KMS-11 (cell line): ENCODE measurements around the gene KRTAP10-8.
"Not testable (repeated sequence)": the region's sequence is repeated elsewhere in the genome, so short reads cannot be mapped to it uniquely, and the experiment has no call there.

Experiments used
- H2AFZ ChIP-seq: fragments of 200-600 bp; sonication (generic); 2 replicates; pipeline ENCODE4 v1.6.1; 2016; ENCODE audit warnings: antibody characterized with exemption, mixed run types, low read depth
- H3K27ac ChIP-seq: fragments of 200-600 bp; sonication (generic); 2 replicates; pipeline ENCODE4 v1.6.1; 2016; ENCODE audit warnings: mild to moderate bottlenecking, mixed run types
- H3K27me3 ChIP-seq: fragments of 200-600 bp; sonication (generic); 2 replicates; pipeline ENCODE4 v1.6.1; 2017; ENCODE audit warnings: mild to moderate bottlenecking, low read depth, mixed run types, moderate library complexity; ENCODE audit not compliant: insufficient read depth
- H3K36me3 ChIP-seq: fragments of 200-600 bp; sonication (generic); 2 replicates; pipeline ENCODE4 v1.6.1; 2017; ENCODE audit warnings: mild to moderate bottlenecking, mixed run types; ENCODE audit not compliant: insufficient read depth
- H3K4me1 ChIP-seq: fragments of 200-600 bp; sonication (generic); 2 replicates; pipeline ENCODE4 v1.6.1; 2016; ENCODE audit warnings: mild to moderate bottlenecking, low read depth, mixed run types; ENCODE audit not compliant: poor library complexity, severe bottlenecking
- H3K4me2 ChIP-seq: fragments of 200-600 bp; sonication (generic); 2 replicates; pipeline ENCODE4 v1.7.0; 2016; ENCODE audit warnings: mild to moderate bottlenecking, mixed run types
- H3K4me3 ChIP-seq: fragments of 200-600 bp; sonication (generic); IDR thresholded peaks from 2 replicates; pipeline ENCODE4 v1.6.1; 2017; ENCODE audit warnings: low read depth, low read length, mixed read lengths; ENCODE audit not compliant: insufficient read depth
- H3K79me2 ChIP-seq: fragments of 200-600 bp; sonication (generic); 2 replicates; pipeline ENCODE4 v1.6.1; 2016; ENCODE audit warnings: low read depth, mixed run types; ENCODE audit not compliant: insufficient read depth
- H3K9ac ChIP-seq: fragments of 200-600 bp; sonication (generic); 2 replicates; pipeline ENCODE4 v1.6.1; 2016; ENCODE audit warnings: mild to moderate bottlenecking, mixed run types
- H4K20me1 ChIP-seq: fragments of 200-600 bp; sonication (generic); 2 replicates; pipeline ENCODE4 v1.6.1; 2016; ENCODE audit warnings: mild to moderate bottlenecking, mixed run types; ENCODE audit not compliant: insufficient read depth
- TF ChIP-seq, protein P1 (sequence below): fragments of 200-600 bp; sonication (generic); conservative IDR thresholded peaks from 2 replicates; pipeline ENCODE4 v1.6.1; 2017; ENCODE audit warnings: low read depth, mild to moderate bottlenecking, antibody characterized with exemption, low read length, moderate library complexity, mixed read lengths

KRTAP10-8 gene

DNA sequence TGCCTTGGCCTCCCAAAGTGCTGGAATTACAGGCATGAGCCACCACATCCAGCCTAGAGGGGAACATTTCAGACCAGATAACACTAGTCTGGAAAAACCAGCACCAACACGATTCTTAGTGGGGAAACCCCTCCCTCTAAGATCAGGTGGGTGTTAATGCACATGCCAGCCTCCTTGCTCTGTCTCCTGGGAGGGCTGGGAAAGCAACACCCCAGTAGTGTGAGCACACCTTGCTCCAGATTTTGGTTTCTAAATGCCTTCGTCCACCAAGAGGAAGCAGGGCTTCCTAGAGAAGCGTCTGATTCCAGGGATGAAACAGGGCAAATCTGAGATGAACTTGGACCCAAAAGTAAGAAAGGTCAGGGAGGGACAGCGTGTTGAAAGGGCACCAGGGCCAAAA lies 40.6 kb upstream of the KRTAP10-8 start:
- Histone ChIP-seq H2AFZ (no peak overlapping the region), H3K4me1 (no peaks in the 10 kb centered on the region), H3K4me3 (no peak overlapping the region), H3K79me2 (no peaks in the 10 kb centered on the region), H3K9ac (no peak overlapping the region), H3K27ac (no peak overlapping the region), H3K27me3 (peaks cover 49% of the 10 kb centered on the region), H3K4me2 (no peak overlapping the region), H3K36me3 (no peaks in the 10 kb centered on the region), H4K20me1 (no peaks in the 10 kb centered on the region)
- TF ChIP-seq, protein P1, sequence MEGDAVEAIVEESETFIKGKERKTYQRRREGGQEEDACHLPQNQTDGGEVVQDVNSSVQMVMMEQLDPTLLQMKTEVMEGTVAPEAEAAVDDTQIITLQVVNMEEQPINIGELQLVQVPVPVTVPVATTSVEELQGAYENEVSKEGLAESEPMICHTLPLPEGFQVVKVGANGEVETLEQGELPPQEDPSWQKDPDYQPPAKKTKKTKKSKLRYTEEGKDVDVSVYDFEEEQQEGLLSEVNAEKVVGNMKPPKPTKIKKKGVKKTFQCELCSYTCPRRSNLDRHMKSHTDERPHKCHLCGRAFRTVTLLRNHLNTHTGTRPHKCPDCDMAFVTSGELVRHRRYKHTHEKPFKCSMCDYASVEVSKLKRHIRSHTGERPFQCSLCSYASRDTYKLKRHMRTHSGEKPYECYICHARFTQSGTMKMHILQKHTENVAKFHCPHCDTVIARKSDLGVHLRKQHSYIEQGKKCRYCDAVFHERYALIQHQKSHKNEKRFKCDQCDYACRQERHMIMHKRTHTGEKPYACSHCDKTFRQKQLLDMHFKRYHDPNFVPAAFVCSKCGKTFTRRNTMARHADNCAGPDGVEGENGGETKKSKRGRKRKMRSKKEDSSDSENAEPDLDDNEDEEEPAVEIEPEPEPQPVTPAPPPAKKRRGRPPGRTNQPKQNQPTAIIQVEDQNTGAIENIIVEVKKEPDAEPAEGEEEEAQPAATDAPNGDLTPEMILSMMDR, result no peak

DNA sequence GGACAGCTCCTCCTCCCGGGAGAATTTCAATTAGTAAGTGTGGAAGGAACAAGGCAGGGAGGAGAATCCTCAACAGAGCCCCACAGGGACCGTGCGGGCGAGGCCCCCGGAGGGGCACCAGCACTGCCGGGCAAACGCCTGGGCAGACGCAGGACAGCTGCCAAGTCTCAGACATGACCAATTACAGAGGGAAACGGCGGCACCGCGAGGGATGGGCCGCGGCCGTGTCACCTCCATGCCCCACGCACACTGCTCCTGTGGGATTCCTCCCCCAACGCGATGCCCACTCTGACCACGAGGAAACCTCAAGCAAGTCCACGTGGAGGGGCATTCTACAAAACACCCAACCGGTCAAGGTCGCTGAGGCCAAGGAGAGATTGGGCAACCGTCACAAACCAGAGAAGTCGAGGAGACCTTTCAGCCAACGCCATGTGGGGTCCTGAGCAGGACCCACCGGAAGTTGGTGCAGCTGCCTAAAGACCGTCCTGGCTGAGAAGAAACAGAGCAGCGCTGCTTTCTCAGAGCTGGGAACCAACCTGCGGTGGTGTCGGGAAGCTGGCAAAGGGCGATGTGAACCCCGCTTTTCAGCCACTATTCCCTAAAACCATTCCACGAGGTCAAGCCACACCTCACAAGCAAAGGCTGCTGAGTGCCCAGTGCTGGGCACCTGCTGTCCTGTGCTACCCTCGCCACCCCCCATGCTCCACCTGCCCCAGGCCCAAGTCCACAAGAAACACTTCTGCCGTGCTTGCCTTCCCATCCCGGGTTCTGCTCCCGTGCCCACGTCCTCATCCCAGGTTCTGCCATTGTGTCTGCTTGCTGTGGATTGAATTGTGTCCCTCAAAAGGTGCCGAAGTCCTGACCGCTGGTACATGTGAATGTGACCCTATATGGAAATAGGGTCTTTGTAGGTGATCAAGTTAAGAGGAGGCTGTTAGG lies 39.8 kb upstream of the KRTAP10-8 start:
- H3K27me3 ChIP-seq, result peaks cover 45% of the 10 kb centered on the region
- no peak overlapping the region for H3K4me3 ChIP-seq
- H4K20me1 ChIP-seq, result no peaks in the 10 kb centered on the region
- no peaks in the 10 kb centered on the region for H3K36me3 ChIP-seq
- H3K79me2 ChIP-seq, result no peaks in the 10 kb centered on the region
- H3K4me2 ChIP-seq, result no peak overlapping the region
- no peak overlapping the region for H3K9ac ChIP-seq
- TF ChIP-seq, protein P1, result no peak
- H3K4me1 ChIP-seq, result no peaks in the 10 kb centered on the region
- no peak overlapping the region for H3K27ac ChIP-seq
- no peak overlapping the region for H2AFZ ChIP-seq

DNA sequence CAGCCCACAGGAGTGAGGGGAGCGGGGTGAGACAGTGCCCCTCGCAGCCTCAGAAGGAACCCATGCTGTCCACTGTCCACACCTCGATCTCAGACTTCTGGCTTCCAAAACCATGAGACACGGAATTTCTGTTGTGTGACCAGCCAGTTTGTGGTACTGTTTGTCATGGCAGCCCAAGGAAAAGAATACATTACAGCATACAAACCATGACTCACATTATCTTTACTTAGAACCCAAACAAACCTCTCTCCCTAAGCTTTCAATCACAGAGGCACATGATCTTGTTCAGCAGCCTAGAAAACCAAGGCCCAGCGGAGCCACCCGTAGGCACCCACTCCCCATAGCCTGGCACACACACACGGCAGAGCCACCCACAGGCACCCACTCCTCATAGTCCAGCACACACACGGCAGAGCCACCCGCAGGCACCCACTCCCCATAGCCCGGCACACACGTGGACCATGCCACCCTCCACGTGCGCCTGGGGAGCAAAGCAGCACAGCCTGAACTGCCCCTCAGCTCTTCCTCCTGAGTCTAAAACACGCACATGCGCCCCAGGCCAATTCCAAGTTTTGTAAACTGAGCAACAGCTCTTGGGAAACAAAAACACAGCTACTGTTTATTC lies 38.8 kb upstream of the KRTAP10-8 start:
- Histone ChIP-seq H3K4me1 (no peaks in the 10 kb centered on the region), H4K20me1 (no peaks in the 10 kb centered on the region), H3K4me3 (no peak overlapping the region), H3K36me3 (no peaks in the 10 kb centered on the region), H2AFZ (no peak overlapping the region), H3K27me3 (peaks cover 53% of the 10 kb centered on the region), H3K79me2 (no peaks in the 10 kb centered on the region), H3K9ac (no peak overlapping the region), H3K27ac (no peak overlapping the region), H3K4me2 (no peak overlapping the region)
- TF ChIP-seq, protein P1, result no peak

DNA sequence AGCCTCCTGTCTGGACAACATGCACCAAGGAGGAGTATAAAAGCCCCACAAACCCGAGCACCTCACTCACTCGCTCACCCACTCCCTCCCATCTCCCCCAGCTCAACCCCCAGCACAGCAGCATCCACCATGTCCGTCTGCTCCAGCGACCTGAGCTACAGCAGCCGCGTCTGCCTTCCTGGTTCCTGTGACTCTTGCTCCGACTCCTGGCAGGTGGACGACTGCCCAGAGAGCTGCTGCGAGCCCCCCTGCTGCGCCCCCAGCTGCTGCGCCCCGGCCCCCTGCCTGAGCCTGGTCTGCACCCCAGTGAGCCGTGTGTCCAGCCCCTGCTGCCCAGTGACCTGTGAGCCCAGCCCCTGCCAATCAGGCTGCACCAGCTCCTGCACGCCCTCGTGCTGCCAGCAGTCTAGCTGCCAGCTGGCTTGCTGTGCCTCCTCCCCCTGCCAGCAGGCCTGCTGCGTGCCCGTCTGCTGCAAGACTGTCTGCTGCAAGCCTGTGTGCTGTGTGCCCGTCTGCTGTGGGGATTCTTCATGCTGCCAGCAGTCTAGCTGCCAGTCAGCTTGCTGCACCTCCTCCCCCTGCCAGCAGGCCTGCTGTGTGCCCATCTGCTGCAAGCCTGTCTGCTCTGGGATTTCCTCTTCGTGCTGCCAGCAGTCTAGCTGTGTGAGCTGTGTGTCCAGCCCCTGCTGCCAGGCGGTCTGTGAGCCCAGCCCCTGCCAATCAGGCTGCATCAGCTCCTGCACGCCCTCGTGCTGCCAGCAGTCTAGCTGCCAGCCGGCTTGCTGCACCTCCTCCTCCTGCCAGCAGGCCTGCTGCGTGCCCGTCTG lies 38.0 kb upstream of the KRTAP10-8 start, which contains the start of gene KRTAP10-4:
TSS of gene KRTAP10-4 (plus strand) at position 100 of the 827 bp plus-strand sequence. CDS start at position 130, 30 bp downstream.
- H3K4me2 ChIP-seq, H3K9ac ChIP-seq, H3K4me1 ChIP-seq, H3K36me3 ChIP-seq, H3K4me3 ChIP-seq, H4K20me1 ChIP-seq, H2AFZ ChIP-seq, H3K79me2 ChIP-seq, H3K27ac ChIP-seq: not testable (repeated sequence)
- peaks cover 56% of the 10 kb centered on the region for H3K27me3 ChIP-seq
